HG03064 (cell line): Measurements from ENCODE around the gene ZCWPW2.

Experiments used
- ATAC-seq: cut with Tn5 transposase; IDR thresholded peaks from one replicate; pipeline ENCODE4 v1.9.1; 2021; ENCODE audit warnings: low read depth; ENCODE audit not compliant: unreplicated experiment

Gene ZCWPW2

GRCh38 chr3:28348629-28349468 lies at the start of gene ZCWPW2, which contains the start of gene AZI2:
Gene ZCWPW2 (plus strand): TSS chr3:28348721. CDS start chr3:28413069, 64,348 bp downstream.
Gene AZI2 (minus strand): TSS chr3:28348824. CDS start chr3:28340617, 8,207 bp downstream.
- peak; percentile 90 for ATAC-seq

GRCh38 chr3:28299705-28300104 lies 48.8 kb upstream of the ZCWPW2 start:
- no peak for ATAC-seq

GRCh38 chr3:28300345-28300962 lies 48.1 kb upstream of the ZCWPW2 start:
- ATAC-seq, result no peak

- ATAC-seq, result no peak
Measured at GRCh38 chr3:28301688-28302087, 46.8 kb upstream of the ZCWPW2 start.

- no peak for ATAC-seq
Measured at GRCh38 chr3:28308196-28308595, 40.3 kb upstream of the ZCWPW2 start.

GRCh38 chr3:28315711-28316110 lies 32.8 kb upstream of the ZCWPW2 start:
- ATAC-seq, result no peak

GRCh38 chr3:28316226-28316625 lies 32.3 kb upstream of the ZCWPW2 start:
- ATAC-seq, result no peak

- ATAC-seq, result peak; percentile 79
Measured at GRCh38 chr3:28317438-28318022, 31.0 kb upstream of the ZCWPW2 start.

- ATAC-seq, result no peak
Measured at GRCh38 chr3:28320981-28321380, 27.5 kb upstream of the ZCWPW2 start.

- no peak for ATAC-seq
Measured at GRCh38 chr3:28322464-28322863, 26.1 kb upstream of the ZCWPW2 start.

- peak; percentile 90 for ATAC-seq
Measured at GRCh38 chr3:28326458-28326926, 22.0 kb upstream of the ZCWPW2 start.

GRCh38 chr3:28328188-28329151 lies 20.1 kb upstream of the ZCWPW2 start:
- no peak for ATAC-seq

- ATAC-seq, result no peak
Measured at GRCh38 chr3:28334552-28334951, 14.0 kb upstream of the ZCWPW2 start.

GRCh38 chr3:28335246-28335645 lies 13.3 kb upstream of the ZCWPW2 start:
- ATAC-seq, result no peak

- ATAC-seq, result no peak
Measured at GRCh38 chr3:28337230-28337629, 11.3 kb upstream of the ZCWPW2 start.

GRCh38 chr3:28343144-28343543 lies 5.4 kb upstream of the ZCWPW2 start:
- ATAC-seq, result no peak

GRCh38 chr3:28345690-28346089 lies 2.8 kb upstream of the ZCWPW2 start:
- no peak for ATAC-seq

- ATAC-seq, result no peak
Measured at GRCh38 chr3:28347374-28348264, 902 bp upstream of the ZCWPW2 start.

- ATAC-seq, result no peak
Measured at GRCh38 chr3:28348265-28348628, 274 bp upstream of the ZCWPW2 start.
